ENCODE data around the gene AMMECR1. TPM values are rescaled to one million over a fixed set of nuclear protein-coding genes. Genes with fewer than 3 reads are reported as not detected.

Gene AMMECR1
- 10 to 100 TPM in 1 of 3 donors, 1 to 10 TPM in 2; 4.1 to 10.7 (median 8.2) TPM for total RNA-seq
- long read RNA-seq, donor 1, full-length matches to known transcripts = 3 of 4 reads
- long read RNA-seq, donor 1, partial matches to known transcripts = 0 of 4 reads
- long read RNA-seq, donor 1, other reads (novel, unspliced or antisense) = 1 of 4 reads
- long read RNA-seq, donor 2, full-length matches to known transcripts = 4 of 6 reads
- long read RNA-seq, donor 2, partial matches to known transcripts = 2 of 6 reads
- long read RNA-seq, donor 2, other reads (novel, unspliced or antisense) = 0 of 6 reads

DNA sequence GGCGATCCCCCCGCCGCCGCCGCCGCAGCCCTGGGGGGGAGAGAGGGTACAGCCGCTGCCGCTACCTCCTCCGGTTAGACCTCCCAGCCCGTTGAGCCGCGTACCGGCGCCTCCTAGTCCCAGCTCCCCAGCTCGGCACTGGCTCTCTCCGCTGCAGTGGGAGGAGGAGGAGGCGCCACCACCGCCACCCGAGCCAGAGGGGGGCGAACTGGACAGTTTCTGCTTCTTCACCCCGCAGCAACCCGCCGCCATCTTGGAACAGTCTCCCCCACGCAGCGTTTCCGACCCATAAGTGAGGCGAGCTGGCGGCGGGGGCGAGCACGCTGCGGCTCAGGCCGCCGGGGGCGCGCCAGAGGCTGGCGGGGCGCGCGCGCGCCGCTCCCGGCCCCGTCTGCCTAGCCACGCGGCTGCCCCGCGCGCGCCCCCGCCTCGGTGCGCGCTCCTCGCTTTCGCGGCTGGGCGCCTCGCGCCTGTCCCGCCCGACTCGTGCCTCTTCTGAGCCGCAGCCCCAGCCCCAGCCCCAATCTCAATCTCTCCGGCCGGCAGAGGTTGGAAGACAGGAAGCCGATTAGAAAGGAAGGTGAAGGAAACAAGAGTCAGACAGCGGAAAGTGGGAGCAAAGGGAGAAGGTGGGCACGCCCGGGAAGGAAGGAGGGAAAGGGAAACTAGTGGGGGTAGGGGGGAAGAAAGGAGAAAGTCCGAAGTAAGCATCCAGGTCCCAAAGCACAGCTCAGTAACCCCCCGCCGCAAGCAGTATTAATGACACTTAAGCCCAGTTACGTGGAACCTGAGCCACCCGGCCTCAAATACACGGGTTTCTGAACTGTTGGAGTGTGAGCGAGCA lies at the start of gene AMMECR1:
Gene AMMECR1, minus strand, starts transcription at position 266 of the 844 bp plus-strand sequence. Its CDS starts 14 bp downstream, at position 252.
- no peaks in the 10 kb centered on the region for H3K4me1 ChIP-seq (ENCODE audit: low read depth)
- H3K4me3 ChIP-seq = peak within 1 kb of the TSS; percentile 67
- intact Hi-C loops (cut with DNase I, micrococcal nuclease) = no loop called here
- no peaks in the 10 kb centered on the region for H3K36me3 ChIP-seq (ENCODE audit: low read depth)
- peak; percentile 79 to 85 (median 84) for DNase-seq
- peak; percentile 97 for ATAC-seq
- no peaks in the 10 kb centered on the region for H3K9me3 ChIP-seq
- TF ChIP-seq, protein P1, sequence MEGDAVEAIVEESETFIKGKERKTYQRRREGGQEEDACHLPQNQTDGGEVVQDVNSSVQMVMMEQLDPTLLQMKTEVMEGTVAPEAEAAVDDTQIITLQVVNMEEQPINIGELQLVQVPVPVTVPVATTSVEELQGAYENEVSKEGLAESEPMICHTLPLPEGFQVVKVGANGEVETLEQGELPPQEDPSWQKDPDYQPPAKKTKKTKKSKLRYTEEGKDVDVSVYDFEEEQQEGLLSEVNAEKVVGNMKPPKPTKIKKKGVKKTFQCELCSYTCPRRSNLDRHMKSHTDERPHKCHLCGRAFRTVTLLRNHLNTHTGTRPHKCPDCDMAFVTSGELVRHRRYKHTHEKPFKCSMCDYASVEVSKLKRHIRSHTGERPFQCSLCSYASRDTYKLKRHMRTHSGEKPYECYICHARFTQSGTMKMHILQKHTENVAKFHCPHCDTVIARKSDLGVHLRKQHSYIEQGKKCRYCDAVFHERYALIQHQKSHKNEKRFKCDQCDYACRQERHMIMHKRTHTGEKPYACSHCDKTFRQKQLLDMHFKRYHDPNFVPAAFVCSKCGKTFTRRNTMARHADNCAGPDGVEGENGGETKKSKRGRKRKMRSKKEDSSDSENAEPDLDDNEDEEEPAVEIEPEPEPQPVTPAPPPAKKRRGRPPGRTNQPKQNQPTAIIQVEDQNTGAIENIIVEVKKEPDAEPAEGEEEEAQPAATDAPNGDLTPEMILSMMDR (IDR thresholded peaks at IDR 0.05) = no peak

DNA sequence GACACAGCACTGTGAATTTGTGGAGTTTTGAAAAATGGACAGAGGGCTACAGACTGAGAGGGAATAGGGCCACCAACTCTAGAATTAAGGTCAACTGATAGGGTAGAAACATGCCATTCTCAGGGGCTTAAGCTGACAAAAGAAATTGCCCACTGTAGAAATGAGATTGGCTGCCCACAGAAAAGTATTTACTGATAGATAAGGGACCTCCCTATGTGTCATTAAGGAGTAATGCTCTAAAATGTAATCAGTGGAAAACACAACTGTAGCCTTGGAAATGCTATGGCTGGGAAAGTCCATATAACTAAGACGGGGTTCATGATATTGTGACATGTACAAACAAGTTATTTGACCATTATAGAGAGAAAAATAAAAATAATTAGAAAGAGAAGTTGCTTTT lies 45.4 kb upstream of the AMMECR1 start:
- intact Hi-C loops (cut with DNase I, micrococcal nuclease) = no loop called here
- Histone ChIP-seq H3K9me3 (no peaks in the 10 kb centered on the region), H3K4me3 (no peak overlapping the region), H3K36me3 (ENCODE audit: low read depth) (no peaks in the 10 kb centered on the region), H3K4me1 (ENCODE audit: low read depth) (no peaks in the 10 kb centered on the region)
- TF ChIP-seq, protein P1 (IDR thresholded peaks at IDR 0.05) = no peak
- DNase-seq (no peak), ATAC-seq (no peak)

DNA sequence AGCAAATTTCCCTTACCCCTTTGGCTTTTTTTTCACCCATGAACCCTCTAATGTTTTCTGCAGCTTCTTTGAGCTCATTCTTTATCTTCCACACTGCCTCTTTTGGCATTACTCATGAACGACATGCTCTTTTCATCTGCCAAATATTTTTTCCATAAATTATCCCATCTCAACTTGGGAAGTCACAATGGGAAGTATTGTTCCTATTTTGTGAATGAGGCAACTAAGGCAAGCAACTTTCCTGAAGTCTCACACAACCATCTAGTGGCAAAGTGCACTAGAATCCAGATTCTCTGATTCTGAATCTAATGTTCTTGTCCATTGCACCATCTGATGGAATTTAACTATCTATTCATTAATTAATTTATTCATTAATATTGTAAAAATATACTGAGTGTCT lies 41.4 kb upstream of the AMMECR1 start:
- Histone ChIP-seq H3K36me3 (ENCODE audit: low read depth) (no peaks in the 10 kb centered on the region), H3K9me3 (no peaks in the 10 kb centered on the region), H3K4me3 (no peak overlapping the region), H3K4me1 (ENCODE audit: low read depth) (no peaks in the 10 kb centered on the region)
- intact Hi-C loops (cut with DNase I, micrococcal nuclease) = no loop called here
- no peak for DNase-seq
- no peak for ATAC-seq
- TF ChIP-seq, protein P1 (IDR thresholded peaks at IDR 0.05) = no peak

DNA sequence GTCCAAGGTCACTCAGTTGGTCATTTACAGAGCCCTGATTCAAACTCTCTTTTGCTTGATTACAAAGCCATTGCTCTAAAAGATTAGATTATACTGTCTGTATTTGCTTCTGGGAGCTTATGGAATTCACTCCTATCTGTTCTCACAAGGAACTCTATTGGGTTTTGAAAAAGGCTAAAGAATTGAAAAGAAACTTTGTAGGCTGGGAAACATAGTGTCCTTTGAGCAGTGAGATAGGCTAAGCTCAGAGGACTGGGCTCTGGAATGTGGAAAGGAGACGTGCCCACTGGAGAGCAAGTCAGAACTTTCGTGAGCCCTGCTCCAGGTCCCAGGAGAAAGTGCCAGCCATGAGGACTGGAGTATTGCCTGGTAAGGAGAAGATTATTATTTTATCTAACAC lies 40.7 kb upstream of the AMMECR1 start, which contains the start of gene RTL9:
Gene RTL9, plus strand, starts transcription at position 301 of the 400 bp plus-strand sequence. CDS start 91,770 bp downstream, outside the sequence.
- no peak for ATAC-seq
- intact Hi-C loops (cut with DNase I, micrococcal nuclease) = no loop called here
- Histone ChIP-seq H3K36me3 (ENCODE audit: low read depth) (no peaks in the 10 kb centered on the region), H3K9me3 (no peaks in the 10 kb centered on the region), H3K4me3 (no peak within 1 kb of the TSS), H3K4me1 (ENCODE audit: low read depth) (no peaks in the 10 kb centered on the region)
- DNase-seq = no peak
- TF ChIP-seq, protein P1 (IDR thresholded peaks at IDR 0.05) = no peak

DNA sequence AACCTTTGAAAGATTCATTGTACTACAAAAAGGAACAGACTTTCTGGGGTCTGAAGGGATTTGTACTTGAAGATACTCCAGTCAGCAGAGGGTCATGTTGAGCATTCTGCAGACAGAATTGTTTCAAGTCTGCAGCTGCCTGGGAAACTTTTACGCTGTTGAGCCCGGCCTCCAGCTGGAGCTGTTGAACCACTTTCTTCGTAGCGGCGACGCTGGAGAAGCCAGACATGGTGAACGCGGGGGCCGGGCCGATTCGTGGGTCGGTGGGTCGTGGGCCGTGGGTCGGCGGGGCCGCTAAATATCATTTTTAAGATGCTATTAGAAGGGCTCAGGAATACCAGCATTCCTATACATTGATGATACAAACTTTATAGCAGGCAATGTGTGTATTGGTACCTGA lies 28.8 kb upstream of the AMMECR1 start:
- no peak for ATAC-seq
- DNase-seq = no peak

More for the DNA sequence above, 28.8 kb upstream of the AMMECR1 start:
- Histone ChIP-seq H3K9me3 (no peaks in the 10 kb centered on the region), H3K4me1 (ENCODE audit: low read depth) (no peaks in the 10 kb centered on the region), H3K36me3 (ENCODE audit: low read depth) (no peaks in the 10 kb centered on the region), H3K4me3 (no peak overlapping the region)
- TF ChIP-seq, protein P1 (IDR thresholded peaks at IDR 0.05) = no peak
- intact Hi-C loops (cut with DNase I, micrococcal nuclease) = no loop called here

Measured in mucosa of descending colon (tissue), 3 donors.